ENCODE measurements around the gene HECTD1. TPM values are rescaled to one million over a fixed set of nuclear protein-coding genes. Genes with fewer than 3 reads are reported as not detected.

The HECTD1 gene
- total RNA-seq, result 76.8 and 97.4 TPM in 2 replicates

DNA sequence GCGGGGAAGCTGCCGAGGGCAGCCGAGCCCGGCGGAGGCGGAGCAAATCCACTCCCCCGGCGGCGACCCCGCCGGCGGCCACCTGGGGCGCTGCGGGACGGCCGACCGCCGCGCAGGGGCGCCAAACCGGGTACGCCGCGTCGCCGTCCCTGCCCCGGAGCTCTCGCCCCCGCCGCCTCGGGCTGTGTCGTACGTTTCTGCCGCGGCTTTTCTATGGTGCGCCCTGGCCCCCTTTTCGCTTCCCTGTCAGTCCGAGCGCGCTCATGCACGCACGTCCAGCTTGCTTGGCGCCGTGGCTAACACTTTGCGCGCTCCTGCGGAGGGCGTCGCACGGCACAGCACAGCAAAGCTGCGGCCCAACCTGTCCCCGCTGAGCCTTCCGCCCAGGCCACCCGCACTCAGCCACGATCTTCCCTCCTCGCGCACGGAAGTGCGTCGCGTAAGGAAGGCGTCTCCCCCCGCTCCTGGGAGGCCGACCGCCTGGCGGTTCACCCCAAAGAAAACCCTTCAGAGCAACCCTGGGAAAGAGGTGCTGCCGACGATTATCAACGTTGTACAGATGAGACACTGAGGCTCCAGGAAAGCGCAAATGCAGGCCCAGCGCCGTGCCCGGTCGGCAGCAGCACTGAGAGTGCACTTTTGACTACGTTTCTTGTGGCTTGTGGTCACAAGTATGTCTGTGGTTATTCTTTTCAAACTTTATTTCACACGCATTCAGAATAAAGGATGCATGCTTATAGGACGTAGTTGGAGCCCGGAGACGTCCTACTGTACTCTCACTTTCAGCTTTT lies at the start of gene HECTD1:
HECTD1 (minus strand) TSS at position 39 of the 791 bp plus-strand sequence. CDS start 1,857 bp downstream, outside the sequence.

Other genes starting within 250 kb of the HECTD1 start
- gene AP4S1, start 182.1 kb downstream of the HECTD1 start, total RNA-seq, result 2.1 and 4.8 TPM in 2 replicates
- gene STRN3, start 181.4 kb downstream of the HECTD1 start, total RNA-seq, result 16.7 and 18.8 TPM in 2 replicates
- 20.9 and 35.2 TPM in 2 replicates for gene HEATR5A, start 212.8 kb upstream of the HECTD1 start, total RNA-seq
- gene DTD2, start 249.7 kb upstream of the HECTD1 start, total RNA-seq, result 25.0 and 44.6 TPM in 2 replicates